ENCODE measurements around the gene PTPN23. TPM values are rescaled to one million over a fixed set of nuclear protein-coding genes. Genes with fewer than 3 reads are reported as not detected.

Gene PTPN23, protein sequence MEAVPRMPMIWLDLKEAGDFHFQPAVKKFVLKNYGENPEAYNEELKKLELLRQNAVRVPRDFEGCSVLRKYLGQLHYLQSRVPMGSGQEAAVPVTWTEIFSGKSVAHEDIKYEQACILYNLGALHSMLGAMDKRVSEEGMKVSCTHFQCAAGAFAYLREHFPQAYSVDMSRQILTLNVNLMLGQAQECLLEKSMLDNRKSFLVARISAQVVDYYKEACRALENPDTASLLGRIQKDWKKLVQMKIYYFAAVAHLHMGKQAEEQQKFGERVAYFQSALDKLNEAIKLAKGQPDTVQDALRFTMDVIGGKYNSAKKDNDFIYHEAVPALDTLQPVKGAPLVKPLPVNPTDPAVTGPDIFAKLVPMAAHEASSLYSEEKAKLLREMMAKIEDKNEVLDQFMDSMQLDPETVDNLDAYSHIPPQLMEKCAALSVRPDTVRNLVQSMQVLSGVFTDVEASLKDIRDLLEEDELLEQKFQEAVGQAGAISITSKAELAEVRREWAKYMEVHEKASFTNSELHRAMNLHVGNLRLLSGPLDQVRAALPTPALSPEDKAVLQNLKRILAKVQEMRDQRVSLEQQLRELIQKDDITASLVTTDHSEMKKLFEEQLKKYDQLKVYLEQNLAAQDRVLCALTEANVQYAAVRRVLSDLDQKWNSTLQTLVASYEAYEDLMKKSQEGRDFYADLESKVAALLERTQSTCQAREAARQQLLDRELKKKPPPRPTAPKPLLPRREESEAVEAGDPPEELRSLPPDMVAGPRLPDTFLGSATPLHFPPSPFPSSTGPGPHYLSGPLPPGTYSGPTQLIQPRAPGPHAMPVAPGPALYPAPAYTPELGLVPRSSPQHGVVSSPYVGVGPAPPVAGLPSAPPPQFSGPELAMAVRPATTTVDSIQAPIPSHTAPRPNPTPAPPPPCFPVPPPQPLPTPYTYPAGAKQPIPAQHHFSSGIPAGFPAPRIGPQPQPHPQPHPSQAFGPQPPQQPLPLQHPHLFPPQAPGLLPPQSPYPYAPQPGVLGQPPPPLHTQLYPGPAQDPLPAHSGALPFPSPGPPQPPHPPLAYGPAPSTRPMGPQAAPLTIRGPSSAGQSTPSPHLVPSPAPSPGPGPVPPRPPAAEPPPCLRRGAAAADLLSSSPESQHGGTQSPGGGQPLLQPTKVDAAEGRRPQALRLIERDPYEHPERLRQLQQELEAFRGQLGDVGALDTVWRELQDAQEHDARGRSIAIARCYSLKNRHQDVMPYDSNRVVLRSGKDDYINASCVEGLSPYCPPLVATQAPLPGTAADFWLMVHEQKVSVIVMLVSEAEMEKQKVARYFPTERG (N-terminal part only)
- 100 to 1,000 TPM in 1 of 4 donors, 10 to 100 TPM in 3; 10.5 to 134 (median 24.4) TPM for total RNA-seq

DNA sequence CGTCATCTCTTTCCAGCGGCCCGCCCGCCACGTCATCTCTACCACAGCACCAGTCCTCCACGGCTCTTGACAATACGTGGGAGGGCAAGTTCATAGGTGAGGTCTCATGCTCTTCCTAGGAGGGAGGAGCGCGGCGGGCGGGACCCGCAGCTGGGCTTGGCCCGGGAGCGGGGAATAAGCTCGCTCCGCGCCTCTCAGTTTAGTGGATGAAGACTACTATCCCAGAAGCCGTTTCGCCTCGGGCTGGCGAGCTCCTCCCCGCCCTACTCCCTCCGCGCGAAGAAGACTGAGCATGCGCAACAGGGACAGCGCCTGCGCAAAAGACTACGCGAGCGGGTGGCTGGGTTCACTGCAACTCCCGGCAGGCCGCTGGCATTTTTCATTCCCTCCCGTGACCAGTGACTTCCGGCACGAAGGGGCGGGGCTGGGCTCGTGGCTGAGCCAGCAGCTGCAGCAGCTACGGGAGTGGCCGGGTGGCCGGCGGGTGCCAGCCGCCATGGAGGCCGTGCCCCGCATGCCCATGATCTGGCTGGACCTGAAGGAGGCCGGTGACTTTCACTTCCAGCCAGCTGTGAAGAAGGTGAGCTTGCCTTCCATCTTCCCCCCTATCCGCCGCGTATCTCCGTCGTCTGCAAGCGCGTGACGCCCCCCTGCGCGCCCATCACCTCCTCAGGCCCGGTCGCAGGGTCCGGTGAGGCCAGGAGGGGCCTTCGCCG, at the start of gene PTPN23:
TSS of gene PTPN23 (plus strand) at position 421 of the 716 bp plus-strand sequence. CDS start at position 497, 76 bp downstream.
- Histone ChIP-seq H3K4me3 (peak within 1 kb of the TSS; percentile 64 to 100 (median 85)), H3K27me3 (no peaks in the 10 kb centered on the region), H3K27ac (peak within 1 kb of the TSS; percentile 94 to 99 (median 98)), H3K9me3 (no peaks in the 10 kb centered on the region), H3K36me3 (peaks cover 0 to 15% (median 0%) of the 10 kb centered on the region in 3 donors), H3K4me1 (peaks cover 15 to 58% (median 25%) of the 10 kb centered on the region in 3 donors)
- intact Hi-C loops (cut with DNase I), result no loop called here
- 0% methylated on average over 1 to 39 of the region's 61 CpGs for WGBS, 2 donors
- DNase-seq, result peak; percentile 86
- TF ChIP-seq, protein P1, sequence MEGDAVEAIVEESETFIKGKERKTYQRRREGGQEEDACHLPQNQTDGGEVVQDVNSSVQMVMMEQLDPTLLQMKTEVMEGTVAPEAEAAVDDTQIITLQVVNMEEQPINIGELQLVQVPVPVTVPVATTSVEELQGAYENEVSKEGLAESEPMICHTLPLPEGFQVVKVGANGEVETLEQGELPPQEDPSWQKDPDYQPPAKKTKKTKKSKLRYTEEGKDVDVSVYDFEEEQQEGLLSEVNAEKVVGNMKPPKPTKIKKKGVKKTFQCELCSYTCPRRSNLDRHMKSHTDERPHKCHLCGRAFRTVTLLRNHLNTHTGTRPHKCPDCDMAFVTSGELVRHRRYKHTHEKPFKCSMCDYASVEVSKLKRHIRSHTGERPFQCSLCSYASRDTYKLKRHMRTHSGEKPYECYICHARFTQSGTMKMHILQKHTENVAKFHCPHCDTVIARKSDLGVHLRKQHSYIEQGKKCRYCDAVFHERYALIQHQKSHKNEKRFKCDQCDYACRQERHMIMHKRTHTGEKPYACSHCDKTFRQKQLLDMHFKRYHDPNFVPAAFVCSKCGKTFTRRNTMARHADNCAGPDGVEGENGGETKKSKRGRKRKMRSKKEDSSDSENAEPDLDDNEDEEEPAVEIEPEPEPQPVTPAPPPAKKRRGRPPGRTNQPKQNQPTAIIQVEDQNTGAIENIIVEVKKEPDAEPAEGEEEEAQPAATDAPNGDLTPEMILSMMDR (IDR thresholded peaks at IDR 0.05), result peak in 2 of 6 experiments; percentile 6 to 26
- peak in 3 of 4 donors; percentile 43 to 96 (median 79) for TF ChIP-seq POLR2A (IDR thresholded peaks at IDR 0.05)

DNA sequence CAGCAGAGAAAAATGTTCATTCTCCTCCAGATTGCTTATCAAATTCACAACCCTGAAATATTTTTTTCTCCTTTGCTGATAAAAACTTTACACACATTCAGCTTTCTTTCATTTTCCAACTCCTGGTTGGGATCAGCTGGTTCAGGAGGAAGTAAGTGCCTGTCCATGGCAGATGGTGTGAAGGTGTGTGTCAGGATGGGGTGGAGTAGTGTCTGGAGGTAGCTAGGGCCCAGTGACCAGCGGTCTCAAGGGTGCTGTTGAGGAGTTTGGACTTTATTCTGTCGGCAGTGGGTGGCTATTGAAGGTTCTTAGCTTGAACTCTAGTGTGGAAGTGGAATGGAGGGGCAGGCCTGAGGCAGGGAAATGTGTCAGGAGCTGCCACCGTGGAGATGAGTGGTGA, 46.9 kb upstream of the PTPN23 start:
- no peak for DNase-seq
- no peak for TF ChIP-seq POLR2A (IDR thresholded peaks at IDR 0.05)
- TF ChIP-seq, protein P1 (IDR thresholded peaks at IDR 0.05), result no peak
- H3K4me1 ChIP-seq, result no peaks in the 10 kb centered on the region
- H3K27me3 ChIP-seq, result no peaks in the 10 kb centered on the region
- intact Hi-C loops (cut with DNase I), result no loop called here
- H3K27ac ChIP-seq, result no peak overlapping the region
- H3K9me3 ChIP-seq, result no peaks in the 10 kb centered on the region
- H3K36me3 ChIP-seq, result peaks cover 13 to 100% (median 19%) of the 10 kb centered on the region in 3 donors
- no peak overlapping the region for H3K4me3 ChIP-seq
- WGBS, 2 donors, result 73 to 76% methylated on average over 3 of the region's 3 CpGs

DNA sequence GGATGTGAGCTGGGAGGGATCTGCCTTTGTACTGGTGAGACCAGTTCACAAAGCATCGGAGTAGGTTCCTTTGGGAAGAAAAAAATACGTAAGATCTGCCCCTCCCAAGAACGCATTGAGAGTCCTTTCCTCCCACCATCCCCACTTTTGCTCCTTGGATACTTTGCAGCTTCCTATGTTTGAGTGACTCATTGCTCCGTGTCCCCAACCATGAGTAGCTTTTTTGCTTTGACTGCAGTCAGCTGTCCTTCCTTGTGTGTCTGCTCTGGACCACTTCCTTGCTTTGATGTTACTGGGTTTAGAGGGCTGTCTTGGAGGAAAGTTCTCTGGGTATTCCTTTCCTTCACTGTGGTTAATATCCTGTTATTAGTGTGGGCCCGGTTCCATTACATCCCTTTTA, 43.2 kb upstream of the PTPN23 start:
- Histone ChIP-seq H3K36me3 (peaks cover 19 to 100% (median 20%) of the 10 kb centered on the region in 3 donors), H3K4me3 (no peak overlapping the region), H3K9me3 (no peaks in the 10 kb centered on the region), H3K27ac (no peak overlapping the region), H3K4me1 (no peaks in the 10 kb centered on the region), H3K27me3 (no peaks in the 10 kb centered on the region)
- 84 to 90% methylated on average over 5 of the region's 5 CpGs for WGBS, 2 donors
- no peak for DNase-seq
- TF ChIP-seq, protein P1 (IDR thresholded peaks at IDR 0.05), result no peak
- TF ChIP-seq POLR2A (IDR thresholded peaks at IDR 0.05), result no peak
- intact Hi-C loops (cut with DNase I), result no loop called here

DNA sequence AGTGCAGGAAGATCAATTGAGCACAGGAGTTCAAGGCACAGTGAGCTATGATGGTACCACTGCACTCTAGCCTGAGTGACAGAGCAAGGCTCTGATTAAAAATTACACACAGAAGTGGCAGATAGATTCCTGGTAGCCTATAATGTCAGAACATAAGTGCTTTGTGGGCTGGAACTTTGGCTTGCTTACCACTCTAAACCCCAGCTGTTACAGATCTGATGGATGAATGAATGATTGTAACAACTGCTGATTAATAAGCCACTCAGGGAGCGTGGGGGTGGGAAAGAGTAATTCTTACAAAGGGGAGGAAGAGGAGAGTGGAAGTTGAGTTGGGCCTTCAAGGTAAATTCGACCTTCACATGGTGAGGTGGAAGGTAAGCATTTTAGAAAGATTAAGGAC, 40.9 kb upstream of the PTPN23 start:
- H3K4me3 ChIP-seq, result no peak overlapping the region
- peaks cover 9 to 100% (median 29%) of the 10 kb centered on the region in 3 donors for H3K36me3 ChIP-seq
- TF ChIP-seq, protein P1 (IDR thresholded peaks at IDR 0.05), result no peak
- TF ChIP-seq POLR2A (IDR thresholded peaks at IDR 0.05), result no peak
- no peaks in the 10 kb centered on the region for H3K27me3 ChIP-seq
- H3K4me1 ChIP-seq, result no peaks in the 10 kb centered on the region
- DNase-seq, result no peak
- WGBS, 2 donors, result 91 to 93% methylated on average over 2 of the region's 2 CpGs
- intact Hi-C loops (cut with DNase I), result no loop called here
- no peak overlapping the region for H3K27ac ChIP-seq
- no peaks in the 10 kb centered on the region for H3K9me3 ChIP-seq
